ENCODE measurements around the gene SCNN1A.

The SCNN1A gene

DNA sequence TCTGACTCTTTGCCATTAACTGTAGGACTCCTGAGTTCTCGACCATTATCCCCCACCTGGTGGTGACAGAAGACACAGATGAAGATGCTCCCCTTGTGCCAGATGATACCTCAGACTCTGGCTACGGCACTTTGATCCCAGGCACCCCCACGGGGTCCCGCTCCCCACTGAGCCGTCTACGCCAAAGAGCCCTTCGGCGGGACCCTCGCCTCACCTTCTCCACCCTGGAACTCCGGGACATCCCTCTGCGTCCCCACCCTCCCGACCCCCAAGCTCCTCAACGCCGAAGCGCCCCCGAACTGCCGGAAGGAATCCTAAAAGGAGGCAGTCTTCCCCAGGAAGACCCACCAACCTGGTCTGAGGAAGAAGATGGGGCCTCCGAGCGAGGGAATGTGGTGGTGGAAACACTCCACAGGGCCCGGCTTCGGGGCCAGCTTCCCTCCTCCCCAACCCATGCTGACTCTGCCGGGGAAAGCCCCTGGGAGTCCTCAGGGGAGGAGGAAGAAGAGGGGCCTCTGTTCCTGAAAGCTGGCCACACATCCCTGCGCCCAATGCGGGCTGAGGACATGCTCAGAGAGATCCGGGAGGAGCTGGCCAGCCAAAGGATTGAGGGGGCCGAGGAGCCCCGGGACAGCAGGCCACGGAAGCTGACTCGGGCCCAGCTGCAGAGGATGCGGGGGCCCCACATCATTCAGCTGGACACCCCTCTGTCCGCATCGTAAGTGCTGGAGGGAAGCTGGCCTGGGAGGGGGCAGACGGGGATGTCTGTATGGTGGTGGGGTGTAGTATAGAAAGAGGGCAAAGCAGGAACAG, 47.9 kb downstream of the SCNN1A start:
- Histone ChIP-seq H3K27me3 (ENCODE audit: low read length) (no peaks in the 10 kb centered on the region), H3K36me3 (ENCODE audit: low read length) (no peaks in the 10 kb centered on the region), H3K4me3 (ENCODE audit: insufficient read depth, low read length, poor library complexity, severe bottlenecking) (no peak overlapping the region), H3K27ac (ENCODE audit: low read depth, low read length) (no peak overlapping the region), H3F3A (ENCODE audit: insufficient read depth) (0 out of 2 replicates have a peak, but pooled peaks cover 5% of the 10 kb centered on the region), H3K9ac (ENCODE audit: low read length) (no peak overlapping the region), H3K4me2 (ENCODE audit: low read depth, low read length, poor library complexity, severe bottlenecking) (no peak overlapping the region), H2AFZ (ENCODE audit: low read depth, low read length, severe bottlenecking) (no peak overlapping the region), H3K9me2 (replicated peaks; ENCODE audit: insufficient read depth, low read length) (no peaks in the 10 kb centered on the region), H3K79me2 (ENCODE audit: insufficient read depth, low read length) (no peaks in the 10 kb centered on the region), H3K9me3 (ENCODE audit: insufficient read depth, low read length) (no peaks in the 10 kb centered on the region), H4K20me1 (ENCODE audit: low read depth, low read length) (no peaks in the 10 kb centered on the region)
- TF ChIP-seq, protein P1, sequence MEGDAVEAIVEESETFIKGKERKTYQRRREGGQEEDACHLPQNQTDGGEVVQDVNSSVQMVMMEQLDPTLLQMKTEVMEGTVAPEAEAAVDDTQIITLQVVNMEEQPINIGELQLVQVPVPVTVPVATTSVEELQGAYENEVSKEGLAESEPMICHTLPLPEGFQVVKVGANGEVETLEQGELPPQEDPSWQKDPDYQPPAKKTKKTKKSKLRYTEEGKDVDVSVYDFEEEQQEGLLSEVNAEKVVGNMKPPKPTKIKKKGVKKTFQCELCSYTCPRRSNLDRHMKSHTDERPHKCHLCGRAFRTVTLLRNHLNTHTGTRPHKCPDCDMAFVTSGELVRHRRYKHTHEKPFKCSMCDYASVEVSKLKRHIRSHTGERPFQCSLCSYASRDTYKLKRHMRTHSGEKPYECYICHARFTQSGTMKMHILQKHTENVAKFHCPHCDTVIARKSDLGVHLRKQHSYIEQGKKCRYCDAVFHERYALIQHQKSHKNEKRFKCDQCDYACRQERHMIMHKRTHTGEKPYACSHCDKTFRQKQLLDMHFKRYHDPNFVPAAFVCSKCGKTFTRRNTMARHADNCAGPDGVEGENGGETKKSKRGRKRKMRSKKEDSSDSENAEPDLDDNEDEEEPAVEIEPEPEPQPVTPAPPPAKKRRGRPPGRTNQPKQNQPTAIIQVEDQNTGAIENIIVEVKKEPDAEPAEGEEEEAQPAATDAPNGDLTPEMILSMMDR (IDR thresholded peaks at IDR 0.05; ENCODE audit: insufficient read depth, low read length, poor library complexity, severe bottlenecking) = no peak
- no peak for TF ChIP-seq EZH2phosphoT487 (conservative IDR thresholded peaks at IDR 0.05; ENCODE audit: low read length)

DNA sequence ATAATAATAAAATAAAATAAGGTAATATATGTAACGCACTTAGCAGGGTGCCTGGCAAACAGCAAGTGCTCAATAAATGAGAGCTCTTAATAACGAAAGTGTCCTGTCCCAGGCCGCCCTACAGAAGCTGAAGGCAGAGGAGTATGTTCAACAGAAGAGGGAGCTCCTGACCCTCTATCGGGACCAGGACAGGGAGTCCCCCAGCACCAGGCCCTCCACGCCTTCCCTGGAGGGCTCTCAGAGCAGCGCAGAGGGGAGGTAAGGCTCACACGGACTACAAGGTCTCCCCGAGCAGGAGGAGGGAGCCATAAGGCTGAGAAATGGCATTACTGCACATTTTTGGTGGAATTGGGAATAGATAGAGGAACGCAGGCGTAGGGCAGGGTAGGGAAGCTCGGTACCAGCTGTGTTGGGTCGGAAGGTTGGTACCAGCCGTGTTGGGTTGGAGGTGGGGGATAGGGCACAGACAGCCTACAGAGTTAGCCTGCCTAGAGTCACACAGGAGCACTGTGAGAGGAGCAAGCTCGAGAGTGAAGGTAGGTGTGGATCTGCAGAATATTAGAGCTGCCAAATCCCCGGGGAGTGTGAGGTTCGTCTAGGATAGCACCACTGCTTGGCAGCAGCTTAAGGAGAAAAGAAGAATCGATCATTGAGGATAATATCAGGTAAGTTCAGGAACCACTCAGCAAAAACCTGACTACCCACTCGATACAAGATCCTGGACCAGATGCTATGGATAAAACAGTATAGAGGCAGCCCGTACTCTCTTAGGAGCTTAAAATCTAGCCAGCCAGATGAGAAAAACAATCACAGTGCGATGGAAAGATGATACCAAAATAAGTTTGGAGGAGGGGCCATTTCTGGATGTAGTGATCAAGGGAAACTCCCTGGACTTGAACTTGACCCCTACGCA, 48.8 kb downstream of the SCNN1A start:
- H3K27ac ChIP-seq (ENCODE audit: low read depth, low read length) = no peak overlapping the region
- no peaks in the 10 kb centered on the region for H3K36me3 ChIP-seq (ENCODE audit: low read length)
- H3K27me3 ChIP-seq (ENCODE audit: low read length) = no peaks in the 10 kb centered on the region
- H2AFZ ChIP-seq (ENCODE audit: low read depth, low read length, severe bottlenecking) = no peak overlapping the region
- H3K4me2 ChIP-seq (ENCODE audit: low read depth, low read length, poor library complexity, severe bottlenecking) = no peak overlapping the region
- no peak overlapping the region for H3K9ac ChIP-seq (ENCODE audit: low read length)
- 0 out of 2 replicates have a peak, but pooled peaks cover 5% of the 10 kb centered on the region for H3F3A ChIP-seq (ENCODE audit: insufficient read depth)
- no peak overlapping the region for H3K4me3 ChIP-seq (ENCODE audit: insufficient read depth, low read length, poor library complexity, severe bottlenecking)
- H4K20me1 ChIP-seq (ENCODE audit: low read depth, low read length) = no peaks in the 10 kb centered on the region
- no peaks in the 10 kb centered on the region for H3K9me2 ChIP-seq (replicated peaks; ENCODE audit: insufficient read depth, low read length)
- H3K79me2 ChIP-seq (ENCODE audit: insufficient read depth, low read length) = no peaks in the 10 kb centered on the region
- TF ChIP-seq, protein P1 (IDR thresholded peaks at IDR 0.05; ENCODE audit: insufficient read depth, low read length, poor library complexity, severe bottlenecking) = no peak
- no peak for TF ChIP-seq EZH2phosphoT487 (conservative IDR thresholded peaks at IDR 0.05; ENCODE audit: low read length)
- no peaks in the 10 kb centered on the region for H3K9me3 ChIP-seq (ENCODE audit: insufficient read depth, low read length)

DNA sequence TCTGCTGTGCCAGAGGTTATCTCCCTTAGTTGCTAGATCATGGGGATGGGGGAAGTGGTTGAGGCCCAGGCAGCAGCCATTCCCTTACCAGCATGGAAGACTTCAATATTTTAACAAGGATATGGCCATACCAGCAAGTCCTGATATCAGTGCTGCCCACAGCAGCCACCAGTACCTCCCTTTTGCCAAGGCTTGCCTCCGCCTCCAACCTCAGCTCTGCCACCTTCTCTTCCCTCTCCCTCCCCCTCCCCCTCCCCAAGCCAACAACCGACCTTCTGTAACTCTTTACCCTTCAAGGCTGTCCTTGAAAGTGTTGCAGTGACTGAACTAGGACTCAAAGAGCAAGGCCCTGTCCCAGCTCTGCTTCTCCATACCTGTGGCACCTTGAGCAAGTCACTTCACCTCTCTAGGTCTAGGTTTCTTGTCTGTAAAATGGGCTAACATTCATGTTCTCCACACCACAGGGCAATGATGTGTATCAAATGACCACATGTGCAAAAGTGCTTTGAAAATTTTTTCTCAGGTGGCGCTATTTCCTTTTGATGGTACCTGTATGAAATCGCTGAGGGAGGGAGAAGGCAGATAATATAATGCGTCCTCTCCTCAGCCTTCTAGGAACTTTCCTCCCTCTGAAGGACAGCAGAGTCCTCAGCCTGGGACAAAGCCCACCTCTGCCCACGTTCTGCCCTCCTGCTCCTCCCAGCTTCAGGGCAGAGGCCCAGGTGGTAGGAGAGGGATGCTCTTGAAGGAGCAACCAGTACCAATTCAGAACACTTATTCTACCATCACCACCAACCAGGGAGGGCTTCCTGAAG, 50.2 kb downstream of the SCNN1A start:
- no peaks in the 10 kb centered on the region for H4K20me1 ChIP-seq (ENCODE audit: low read depth, low read length)
- no peaks in the 10 kb centered on the region for H3K9me2 ChIP-seq (replicated peaks; ENCODE audit: insufficient read depth, low read length)
- H3K27ac ChIP-seq (ENCODE audit: low read depth, low read length) = no peak overlapping the region
- no peak overlapping the region for H2AFZ ChIP-seq (ENCODE audit: low read depth, low read length, severe bottlenecking)
- no peaks in the 10 kb centered on the region for H3K79me2 ChIP-seq (ENCODE audit: insufficient read depth, low read length)
- no peaks in the 10 kb centered on the region for H3K27me3 ChIP-seq (ENCODE audit: low read length)
- no peaks in the 10 kb centered on the region for H3K36me3 ChIP-seq (ENCODE audit: low read length)
- H3K9me3 ChIP-seq (ENCODE audit: insufficient read depth, low read length) = no peaks in the 10 kb centered on the region
- H3F3A ChIP-seq (ENCODE audit: insufficient read depth) = 0 out of 2 replicates have a peak, but pooled peaks cover 5% of the 10 kb centered on the region
- H3K4me2 ChIP-seq (ENCODE audit: low read depth, low read length, poor library complexity, severe bottlenecking) = no peak overlapping the region
- H3K4me3 ChIP-seq (ENCODE audit: insufficient read depth, low read length, poor library complexity, severe bottlenecking) = no peak overlapping the region
- no peak overlapping the region for H3K9ac ChIP-seq (ENCODE audit: low read length)
- TF ChIP-seq, protein P1 (IDR thresholded peaks at IDR 0.05; ENCODE audit: insufficient read depth, low read length, poor library complexity, severe bottlenecking) = no peak
- TF ChIP-seq EZH2phosphoT487 (conservative IDR thresholded peaks at IDR 0.05; ENCODE audit: low read length) = no peak
